Endothelial cell of umbilical vein (primary cell): ENCODE data around the gene ARHGEF28. TPM values are rescaled to one million over a fixed set of nuclear protein-coding genes. Genes with fewer than 3 reads are reported as not detected.

ENCODE experiments used
- BruUV-seq: library from RNA; stranded (reverse); fragments of 400-500 nt; replicated peaks from 2 replicates; lab custom pipeline; 2021; lab: Mats Ljungman, UMichigan
- CTCF ChIA-PET: fragments of 300-600, 350-600 bp; sonication (Branson Sonifier 250); formaldehyde crosslinking; loops from one replicate; lab custom pipeline; 2021; ENCODE audit warnings: antibody characterized with exemption, inconsistent platforms; lab: Charles Lee
- POLR2A ChIA-PET: fragments of 300-600, 350-600 bp; sonication (Branson Sonifier 250); formaldehyde crosslinking; loops from one replicate; lab custom pipeline; 2021; ENCODE audit warnings: antibody characterized with exemption, inconsistent platforms; lab: Charles Lee
- DNase-seq: peaks from one replicate; pipeline ENCODE4 v3.0.0-alpha.2; 2011; ENCODE audit warnings: low read depth, low spot score
- FAIRE-seq: peaks from 2 replicates; lab custom pipeline; 2011; peaks lifted over from hg19 to GRCh38; lab: Jason Lieb, UNC
- H2AFZ ChIP-seq: 2 replicates; pipeline ENCODE4 v1.6.0; 2012; ENCODE audit warnings: low read depth, low read length, control low read depth, inconsistent platforms
- H3K27ac ChIP-seq: 2 replicates; pipeline ENCODE4 v1.5.1; 2011; ENCODE audit warnings: low read depth, mild to moderate bottlenecking, control low read depth, low read length, moderate library complexity; ENCODE audit not compliant: insufficient read depth
- H3K27me3 ChIP-seq, 2 experiments: 2 replicates each; pipeline versions ENCODE4 v1.6.0 to v1.6.1; 2011; ENCODE audit warnings: low read length in 2 of 2, mixed read lengths in 1 of 2; ENCODE audit not compliant: control insufficient read depth in 2 of 2, insufficient read depth in 2 of 2
- H3K36me3 ChIP-seq, 2 experiments: 2 replicates in 1 of 2; 3 replicates in 1 of 2; pipeline ENCODE4 v1.5.1; 2011; ENCODE audit warnings: low read length in 2 of 2, mild to moderate bottlenecking in 1 of 2, moderate library complexity in 1 of 2; ENCODE audit not compliant: control insufficient read depth in 2 of 2, insufficient read depth in 2 of 2; ENCODE audit errors: extremely low read depth in 1 of 2
- H3K4me1 ChIP-seq: 3 replicates; pipeline ENCODE4 v1.5.1; 2011; ENCODE audit warnings: mild to moderate bottlenecking, low read length; ENCODE audit not compliant: control insufficient read depth, insufficient read depth; ENCODE audit errors: extremely low read depth
- H3K4me2 ChIP-seq: 2 replicates; pipeline ENCODE4 v1.6.1; 2011; ENCODE audit warnings: low read length, control low read depth, mixed read lengths; ENCODE audit not compliant: insufficient read depth
- H3K4me3 ChIP-seq, 3 experiments: fragments of 200-600 bp in 1 of 3; sonication (generic), shearing (Covaris generic) in 1 of 3; replicated peaks in 1 of 3; 2 replicates each; pipeline ENCODE4 v1.5.1; 2011 to 2016; ENCODE audit warnings: control low read depth in 3 of 3, low read length in 3 of 3, mild to moderate bottlenecking in 2 of 3, inconsistent platforms in 1 of 3, low read depth in 1 of 3, moderate library complexity in 1 of 3; ENCODE audit not compliant: insufficient read depth in 1 of 3
- H3K79me2 ChIP-seq: 2 replicates; pipeline ENCODE4 v1.6.0; 2012; ENCODE audit warnings: low read length, inconsistent platforms; ENCODE audit not compliant: control insufficient read depth, insufficient read depth
- H3K9ac ChIP-seq: replicated peaks from 2 replicates; pipeline ENCODE3; 2011; ENCODE audit warnings: low read length, control low read depth; ENCODE audit not compliant: insufficient read depth; ENCODE audit errors: extremely low read depth
- H3K9me1 ChIP-seq: replicated peaks from 3 replicates; pipeline ENCODE4 v1.6.0; 2011; ENCODE audit warnings: mild to moderate bottlenecking, low read length; ENCODE audit not compliant: control insufficient read depth, insufficient read depth; ENCODE audit errors: extremely low read depth
- H3K9me3 ChIP-seq: replicated peaks from 2 replicates; pipeline ENCODE4 v1.5.1; 2012; ENCODE audit warnings: low read length, inconsistent platforms; ENCODE audit not compliant: control insufficient read depth, insufficient read depth
- H4K20me1 ChIP-seq: replicated peaks from 2 replicates; pipeline ENCODE3; 2011; ENCODE audit warnings: mild to moderate bottlenecking, low read length; ENCODE audit not compliant: control insufficient read depth, insufficient read depth; ENCODE audit errors: extremely low read depth
- EZH2 ChIP-seq: IDR thresholded peaks from 2 replicates; pipeline ENCODE4 v1.6.1; 2012; ENCODE audit warnings: borderline replicate concordance, low read depth, mild to moderate bottlenecking, moderate library complexity, low read length, inconsistent platforms; ENCODE audit not compliant: severe bottlenecking
- FOS ChIP-seq: IDR thresholded peaks from 2 replicates; pipeline ENCODE4 v1.6.1; 2011; ENCODE audit warnings: mild to moderate bottlenecking, low read length, moderate library complexity, borderline replicate concordance; ENCODE audit not compliant: insufficient read depth
- GATA2 ChIP-seq: IDR thresholded peaks from 2 replicates; pipeline ENCODE4 v1.7.0; 2011; ENCODE audit warnings: low read depth, mild to moderate bottlenecking, moderate library complexity, mixed read lengths, low read length; ENCODE audit not compliant: insufficient read length, insufficient read depth
- JUN ChIP-seq: IDR thresholded peaks from 2 replicates; pipeline ENCODE4 v1.6.1; 2011; ENCODE audit warnings: borderline replicate concordance, low read depth; ENCODE audit not compliant: insufficient read length, insufficient read depth
- MAX ChIP-seq: IDR thresholded peaks from 2 replicates; pipeline ENCODE4 v1.6.1; 2011; ENCODE audit not compliant: insufficient read depth, insufficient read length
- MYC ChIP-seq: IDR thresholded peaks from one replicate; pipeline ENCODE4 v1.6.1; 2011; ENCODE audit warnings: mild to moderate bottlenecking, low read depth, low read length
- POLR2A ChIP-seq: IDR thresholded peaks from 2 replicates; pipeline ENCODE4 v1.6.1; 2012; ENCODE audit warnings: low read depth, mild to moderate bottlenecking, control low read depth, low read length
- POLR2AphosphoS5 ChIP-seq: IDR thresholded peaks from 2 replicates; pipeline ENCODE4 v1.6.1; 2012; ENCODE audit warnings: low read depth, mild to moderate bottlenecking, control low read depth, low read length, moderate library complexity; ENCODE audit not compliant: insufficient read depth
- dilution Hi-C: fragments of 300-500 bp; cut with MboI; formaldehyde crosslinking; loops from one replicate; pipeline ENCODE4 v1.15.0; 2019; ENCODE audit warnings: low sequenced_read_pairs; ENCODE audit not compliant: extremely low pct_ligation_motif_present
- intact Hi-C: fragments of 100-400 bp; cut with micrococcal nuclease; formaldehyde crosslinking; loops from one replicate; pipeline ENCODE4 v1.10.0; 2022
- polyA plus RNA-seq, 4 experiments: library from polyadenylated mRNA; depleted of rRNA in 3 of 4; stranded (reverse) in 3 of 4; unstranded in 1 of 4; fragments of >200 nt; gene quantifications; 2 replicates each; pipeline versions ENCODE4 v1.2.1 to v1.2.3, GENCODE V29; 2011 to 2012; ENCODE audit warnings: missing spikeins in 1 of 4
- total RNA-seq: library from RNA; stranded (reverse); gene quantifications from 2 replicates; pipeline ENCODE4 v1.2.3, GENCODE V29; 2021
- TF ChIP-seq, protein P1 (sequence below), 2 donors: IDR thresholded peaks; 1 replicate in 1 of 2; 2 replicates in 1 of 2; pipeline ENCODE4 v1.5.1; 2011; ENCODE audit warnings: low read length in 2 of 2, mild to moderate bottlenecking in 2 of 2, moderate library complexity in 2 of 2, control low read depth in 1 of 2, inconsistent platforms in 1 of 2, low read depth in 1 of 2; ENCODE audit not compliant: insufficient read depth in 1 of 2; ENCODE audit errors: extremely low read depth in 1 of 2

ARHGEF28 gene
- total and polyA plus RNA-seq, 2 donors (not counting 3 experiments of a cell fraction or from before 2014, with no cell fraction given): 29.5 to 108 TPM

GRCh38 chr5:73615085-73615484 lies 10.9 kb upstream of the ARHGEF28 start:
- Histone ChIP-seq H3K27ac (no peak overlapping the region), H3K4me3 (no peak overlapping the region), H3K4me2 (no peak overlapping the region), H3K9me3 (no peaks in the 10 kb centered on the region), H3K9ac (no peak overlapping the region), H3K36me3 (no peaks in the 10 kb centered on the region), H2AFZ (no peak overlapping the region), H3K27me3 (no peaks in the 10 kb centered on the region), H3K79me2 (no peaks in the 10 kb centered on the region), H3K9me1 (no peaks in the 10 kb centered on the region), H3K4me1 (peaks cover 13% of the 10 kb centered on the region), H4K20me1 (no peaks in the 10 kb centered on the region)
- FAIRE-seq: no peak
- BruUV-seq: no TSS peak
- DNase-seq: no peak
- CTCF ChIA-PET: interaction anchor here (1.2 kb wide), 1 partner anchor 78 kb away, joined by 3 read pairs; no protein-coding TSS in a partner anchor
- no peak for TF ChIP-seq POLR2AphosphoS5
- TF ChIP-seq MYC: no peak
- TF ChIP-seq FOS: no peak
- TF ChIP-seq, protein P1, sequence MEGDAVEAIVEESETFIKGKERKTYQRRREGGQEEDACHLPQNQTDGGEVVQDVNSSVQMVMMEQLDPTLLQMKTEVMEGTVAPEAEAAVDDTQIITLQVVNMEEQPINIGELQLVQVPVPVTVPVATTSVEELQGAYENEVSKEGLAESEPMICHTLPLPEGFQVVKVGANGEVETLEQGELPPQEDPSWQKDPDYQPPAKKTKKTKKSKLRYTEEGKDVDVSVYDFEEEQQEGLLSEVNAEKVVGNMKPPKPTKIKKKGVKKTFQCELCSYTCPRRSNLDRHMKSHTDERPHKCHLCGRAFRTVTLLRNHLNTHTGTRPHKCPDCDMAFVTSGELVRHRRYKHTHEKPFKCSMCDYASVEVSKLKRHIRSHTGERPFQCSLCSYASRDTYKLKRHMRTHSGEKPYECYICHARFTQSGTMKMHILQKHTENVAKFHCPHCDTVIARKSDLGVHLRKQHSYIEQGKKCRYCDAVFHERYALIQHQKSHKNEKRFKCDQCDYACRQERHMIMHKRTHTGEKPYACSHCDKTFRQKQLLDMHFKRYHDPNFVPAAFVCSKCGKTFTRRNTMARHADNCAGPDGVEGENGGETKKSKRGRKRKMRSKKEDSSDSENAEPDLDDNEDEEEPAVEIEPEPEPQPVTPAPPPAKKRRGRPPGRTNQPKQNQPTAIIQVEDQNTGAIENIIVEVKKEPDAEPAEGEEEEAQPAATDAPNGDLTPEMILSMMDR (IDR thresholded peaks at IDR 0.05; ENCODE audit: extremely low read depth in 1 of 2, insufficient read depth in 1 of 2, low read depth in 1 of 2, low read length in 2 of 2): no peak
- no peak for TF ChIP-seq GATA2
- TF ChIP-seq EZH2: no peak
- no peak for TF ChIP-seq MAX
- TF ChIP-seq JUN: no peak
- no peak for TF ChIP-seq POLR2A
- dilution Hi-C loops: no loop called here
- intact Hi-C loops: no loop called here
- POLR2A ChIA-PET: no interaction called here
